LoVo (cell line): ENCODE measurements around the gene MICB.
"Not testable (repeated sequence)": the region's sequence is repeated elsewhere in the genome, so short reads cannot be mapped to it uniquely, and the experiment has no call there.

Experiments used
- DNase-seq: peaks from one replicate; pipeline ENCODE4 v3.0.0-alpha.2; 2016; ENCODE audit warnings: low spot score

Gene MICB

DNA sequence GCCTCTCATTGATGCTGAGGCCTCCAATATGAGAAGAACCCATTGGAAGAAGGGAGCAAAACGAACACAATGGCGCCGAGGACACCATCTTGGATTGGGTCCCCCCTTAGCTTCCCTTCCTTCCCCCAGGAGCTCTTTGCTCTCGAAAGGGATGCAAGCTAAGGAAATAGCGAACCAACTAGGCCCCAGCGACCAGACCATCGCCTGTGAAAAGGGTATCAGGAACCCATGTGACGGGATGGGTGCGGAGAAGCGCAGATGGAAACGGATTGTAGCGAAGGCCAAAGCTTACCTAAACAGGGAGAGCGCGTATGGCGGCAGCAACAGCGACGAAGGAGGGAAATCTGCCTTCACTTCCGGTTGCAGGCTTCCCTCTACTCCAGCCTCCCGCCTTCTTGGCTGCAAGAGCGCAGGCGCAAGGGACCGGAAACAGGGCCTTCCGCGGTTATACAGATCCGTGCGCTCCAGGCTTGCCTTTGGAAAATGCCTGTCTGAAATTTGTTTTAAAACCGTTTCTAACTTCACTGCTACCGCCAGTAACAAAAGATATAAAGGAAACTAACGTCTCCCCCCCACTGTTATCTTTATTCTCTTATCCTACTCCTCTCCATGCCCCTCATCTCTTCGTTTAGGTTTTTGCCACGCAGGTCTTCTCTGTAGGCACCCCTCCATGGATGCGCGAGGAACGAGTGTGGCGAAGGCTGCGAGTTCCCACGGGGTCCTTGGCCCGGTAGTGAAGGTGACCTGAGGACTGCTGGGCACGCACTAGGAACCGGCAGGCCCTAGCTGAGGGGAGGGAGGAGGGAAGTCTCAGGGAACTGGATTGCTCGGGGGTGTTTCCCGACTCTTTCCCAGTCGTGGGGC is 43.9 kb downstream of the MICB start, which contains the start of gene DDX39B:
TSS of gene DDX39B (minus strand) at position 346 of the 864 bp plus-strand sequence. CDS start 1,471 bp downstream, outside the sequence.
- peak; percentile 97 for DNase-seq

- no peak for DNase-seq
These were observed 45.7 kb downstream of the MICB start for GRCh38 chr6:31543639-31544038.

GRCh38 chr6:31544676-31545075 is 46.7 kb downstream of the MICB start:
- DNase-seq: no peak

GRCh38 chr6:31545291-31545690 is 47.3 kb downstream of the MICB start:
- DNase-seq: no peak

GRCh38 chr6:31546339-31546957 is 48.5 kb downstream of the MICB start, which contains the start of gene ATP6V1G2:
Gene ATP6V1G2 (minus strand): TSS chr6:31546608. CDS start chr6:31546559, 49 bp downstream.
- peak; percentile 92 for DNase-seq

- peak; percentile 96 for DNase-seq
These were observed 49.2 kb downstream of the MICB start, which contains the start of gene NFKBIL1 for GRCh38 chr6:31546958-31547726. Gene NFKBIL1 (plus strand): TSS chr6:31547608. CDS start chr6:31547695, 87 bp downstream.

- DNase-seq: no peak
These were observed 50.0 kb downstream of the MICB start for GRCh38 chr6:31547727-31548543.

DNA sequence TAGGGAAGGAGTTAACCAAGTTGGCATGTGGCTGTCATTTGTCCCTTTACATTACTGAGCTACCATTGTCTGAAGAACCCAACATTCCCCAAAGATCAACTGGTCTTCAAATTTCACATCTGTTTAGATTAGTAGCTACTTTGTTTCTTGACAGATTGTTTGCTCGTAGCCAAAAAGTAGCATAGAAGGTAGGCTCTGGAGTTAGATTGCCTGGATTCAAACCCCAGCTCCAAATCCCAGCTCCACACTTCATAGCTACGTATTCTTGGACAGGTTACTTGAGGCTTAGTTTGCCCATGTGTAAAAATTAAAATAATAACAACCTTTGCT is 50.6 kb downstream of the MICB start:
- no peak for DNase-seq

GRCh38 chr6:31551371-31551770 is 53.4 kb downstream of the MICB start:
- not testable (repeated sequence) for DNase-seq

GRCh38 chr6:31556307-31556706 is 58.4 kb downstream of the MICB start:
- DNase-seq: no peak

DNA sequence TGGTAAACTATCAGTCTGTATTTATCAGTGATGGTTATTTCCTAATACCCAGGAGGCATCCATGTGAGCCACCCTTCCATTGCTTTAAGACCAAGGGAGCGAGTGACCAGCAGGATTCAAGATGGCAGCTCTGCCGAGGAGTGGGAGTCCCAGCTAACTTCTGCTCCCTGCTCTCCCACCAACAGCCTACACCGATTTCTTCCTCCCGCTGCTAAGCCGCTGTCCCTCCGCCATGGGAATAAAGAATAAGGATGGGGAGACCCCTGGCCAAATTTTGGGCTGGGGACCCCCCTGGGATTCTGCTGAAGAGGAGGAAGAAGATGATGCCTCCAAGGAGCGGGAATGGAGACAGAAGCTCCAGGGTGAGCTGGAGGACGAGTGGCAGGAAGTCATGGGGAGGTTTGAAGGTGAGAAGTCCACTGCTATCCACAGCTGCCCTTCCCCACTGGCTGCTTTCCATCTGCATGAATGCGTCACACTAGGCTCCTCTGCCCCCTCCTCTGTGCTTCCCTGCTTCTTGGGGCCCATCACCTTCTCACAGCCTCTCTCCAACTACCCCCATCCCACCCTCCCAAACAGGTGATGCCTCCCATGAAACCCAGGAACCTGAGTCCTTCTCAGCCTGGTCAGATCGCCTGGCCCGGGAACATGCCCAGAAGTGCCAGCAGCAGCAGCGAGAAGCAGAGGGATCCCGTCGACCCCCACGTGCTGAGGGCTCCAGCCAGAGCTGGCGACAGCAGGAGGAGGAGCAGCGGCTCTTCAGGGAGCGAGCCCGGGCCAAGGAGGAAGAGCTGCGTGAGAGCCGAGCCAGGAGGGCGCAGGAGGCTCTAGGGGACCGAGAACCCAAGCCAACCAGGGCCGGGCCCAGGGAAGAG is 59.7 kb downstream of the MICB start:
- DNase-seq: no peak

DNA sequence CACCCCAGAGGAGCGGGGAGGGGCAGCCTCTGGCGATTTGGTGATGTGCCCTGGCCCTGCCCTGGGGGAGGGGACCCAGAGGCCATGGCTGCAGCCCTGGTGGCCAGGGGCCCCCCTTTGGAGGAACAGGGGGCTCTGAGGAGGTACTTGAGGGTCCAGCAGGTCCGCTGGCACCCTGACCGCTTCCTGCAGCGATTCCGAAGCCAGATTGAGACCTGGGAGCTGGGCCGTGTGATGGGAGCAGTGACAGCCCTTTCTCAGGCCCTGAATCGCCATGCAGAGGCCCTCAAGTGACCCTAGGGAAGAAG is 60.3 kb downstream of the MICB start:
- DNase-seq: no peak

- no peak for DNase-seq
These were observed 60.9 kb downstream of the MICB start for GRCh38 chr6:31558631-31559500.

- DNase-seq: no peak
These were observed 61.6 kb downstream of the MICB start for GRCh38 chr6:31559606-31559957.

GRCh38 chr6:31559958-31560696 is 62.2 kb downstream of the MICB start:
- DNase-seq: no peak

DNA sequence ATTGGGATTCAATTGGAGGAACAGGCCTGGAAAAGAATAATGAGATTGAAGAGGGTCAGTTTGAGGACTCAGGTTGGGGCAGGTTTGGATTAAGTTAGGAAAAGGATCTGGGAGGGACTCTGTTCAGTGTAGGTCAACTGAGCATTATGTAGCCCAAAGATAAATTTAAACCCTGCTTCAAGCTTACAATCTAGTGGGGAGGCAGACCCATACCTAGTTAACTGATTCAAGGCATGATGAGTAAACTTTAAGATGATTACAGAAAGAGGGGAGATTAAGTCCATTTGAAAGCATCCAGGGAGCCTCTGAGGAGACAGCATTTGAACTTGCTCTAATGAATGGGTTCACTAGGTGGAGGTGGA is 62.7 kb downstream of the MICB start:
- no peak for DNase-seq
